HepG2 (cell line): Measurements from ENCODE around the gene SERINC4. TPM values are rescaled to one million over a fixed set of nuclear protein-coding genes. Genes with fewer than 3 reads are reported as not detected.

Experiments
- AKAP8 ChIP-seq: sonication (generic); formaldehyde crosslinking; IDR thresholded peaks from 2 replicates; pipeline ENCODE4 v1.5.1; 2020; ENCODE audit warnings: mild to moderate bottlenecking, missing genetic modification reagents
- ATF6 ChIP-seq: sonication (generic); formaldehyde crosslinking; conservative IDR thresholded peaks from 2 replicates; pipeline ENCODE4 v1.4.0; 2020; ENCODE audit warnings: missing genetic modification reagents
- ERF ChIP-seq: IDR thresholded peaks from 2 replicates; pipeline ENCODE4 v1.6.1; 2018; ENCODE audit warnings: missing biosample characterization, missing genetic modification reagents
- EZH2 ChIP-seq: conservative IDR thresholded peaks from 2 replicates; pipeline ENCODE4 v1.6.1; 2012; ENCODE audit warnings: mild to moderate bottlenecking, low read depth, low read length, moderate library complexity
- HOXA3 ChIP-seq: sonication (generic); formaldehyde crosslinking; IDR thresholded peaks from 2 replicates; pipeline ENCODE4 v1.5.0; 2020; ENCODE audit warnings: missing genetic modification reagents
- MNT ChIP-seq: fragments of 450-650 bp; IDR thresholded peaks from 2 replicates; pipeline ENCODE4 v1.6.1; 2016
- NFE2L2 ChIP-seq: fragments of 150-350 bp; IDR thresholded peaks from 2 replicates; pipeline ENCODE4 v1.6.1; 2014; ENCODE audit warnings: low read length
- SRSF4 ChIP-seq: fragments of 200-400 bp; formaldehyde crosslinking; IDR thresholded peaks from one replicate; pipeline ENCODE4 v1.6.1; 2018; ENCODE audit warnings: mild to moderate bottlenecking, low read depth, low read length, moderate library complexity; ENCODE audit not compliant: poor library complexity, severe bottlenecking
- TFDP1 ChIP-seq: IDR thresholded peaks from 2 replicates; pipeline ENCODE4 v1.6.1; 2016; ENCODE audit warnings: missing compliant biosample characterization, missing genetic modification reagents, borderline replicate concordance
- ZBTB37 ChIP-seq: sonication (generic); formaldehyde crosslinking; IDR thresholded peaks from 2 replicates; pipeline ENCODE4 v1.4.0; 2020; ENCODE audit warnings: mild to moderate bottlenecking, missing genetic modification reagents
- ZNF224 ChIP-seq: sonication (generic); formaldehyde crosslinking; IDR thresholded peaks from 2 replicates; pipeline ENCODE4 v1.5.0; 2020; ENCODE audit warnings: mild to moderate bottlenecking, missing genetic modification reagents
- ZNF503 ChIP-seq: sonication (generic); formaldehyde crosslinking; IDR thresholded peaks from 2 replicates; pipeline ENCODE4 v1.4.0; 2020; ENCODE audit warnings: missing genetic modification reagents
- ZNF549 ChIP-seq: sonication (generic); formaldehyde crosslinking; IDR thresholded peaks from 2 replicates; pipeline ENCODE4 v1.5.0; 2020; ENCODE audit warnings: missing genetic modification reagents
- ZNF770 ChIP-seq: sonication (generic); formaldehyde crosslinking; IDR thresholded peaks from 2 replicates; pipeline ENCODE4 v1.5.0; 2020; ENCODE audit warnings: mild to moderate bottlenecking, missing genetic modification reagents
- ZNF850 ChIP-seq: sonication (generic); formaldehyde crosslinking; conservative IDR thresholded peaks from 2 replicates; pipeline ENCODE4 v1.9.0; 2021; ENCODE audit warnings: mild to moderate bottlenecking, missing genetic modification reagents
- polyA plus RNA-seq, 8 experiments: library from polyadenylated mRNA; depleted of rRNA in 3 of 8; stranded (reverse) in 7 of 8; unstranded in 1 of 8; fragments of >200 nt; fragmentation: Illumina TruSeq in 4 of 8; extraction: Trizol in 4 of 8; gene quantifications; 2 replicates each; pipeline versions ENCODE4 v1.2.1 to v1.2.3, GENCODE V29; 2011 to 2016; ENCODE audit warnings: low read depth in 4 of 8, missing spikeins in 1 of 8, mixed read lengths in 1 of 8; ENCODE audit not compliant: insufficient read depth in 1 of 8
- total RNA-seq, 5 experiments: library from RNA; depleted of rRNA; stranded (reverse); fragments of >200 nt; fragmentation: Illumina TruSeq; extraction: Trizol; gene quantifications; 2 replicates each; pipeline ENCODE4 v1.2.3, GENCODE V29; 2016; ENCODE audit warnings: low read depth in 1 of 5

The SERINC4 gene
- total and polyA plus RNA-seq, 2 of the 13 experiments (the other 11 are each of a cell fraction or from before 2014, with no cell fraction given) = not detected

GRCh38 chr15:43800286-43801141, 494 bp upstream of the SERINC4 start, which contains the start of gene HYPK (continued):
- TF ChIP-seq ZNF549 (no peak), ZNF770 (CRISPR knock-in tag) (no peak), ZNF850 (CRISPR knock-in tag) (no peak), ZNF224 (CRISPR knock-in tag) (peak; percentile 82; the same call in 1 of the 2 replicates), EZH2 (no peak), NFE2L2 (no peak), AKAP8 (CRISPR knock-in tag) (peak; percentile 73), ZBTB37 (CRISPR knock-in tag) (no peak), SRSF4 (no peak), MNT (peak; percentile 37; the same call in 1 of the 2 replicates), TFDP1 (CRISPR knock-in tag) (peak; percentile 59; the same call in 1 of the 2 replicates), HOXA3 (CRISPR knock-in tag) (peak; percentile 66; the same call in 1 of the 2 replicates), ATF6 (CRISPR knock-in tag) (0 out of 2 replicates have a peak, but pooled peaks have one; percentile 43), ZNF503 (CRISPR knock-in tag) (no peak), ERF (CRISPR knock-in tag) (peak; percentile 65; the same call in 1 of the 2 replicates)
